Memory B cell (primary cell): ENCODE results near the gene HNF1B.

ENCODE experiments used
- ATAC-seq: fragments of 150-1000 bp; cut with Tn5 transposase; 2 replicates; pipeline ENCODE4 v1.10.0; 2021; ENCODE audit warnings: low read depth, mild to moderate bottlenecking, moderate library complexity
- DNase-seq, 2 donors: peaks; one replicate each; pipeline ENCODE4 v3.0.0; 2022; ENCODE audit warnings: low spot score in 2 of 2
- H3K27ac Mint-ChIP-seq: one replicate; pipeline ENCODE4 v1.8.0; 2022; ENCODE audit warnings: mild to moderate bottlenecking, moderate library complexity, mixed read lengths
- H3K27me3 Mint-ChIP-seq: one replicate; pipeline ENCODE4 v1.8.0; 2022; ENCODE audit warnings: mixed read lengths
- H3K36me3 Mint-ChIP-seq: one replicate; pipeline ENCODE4 v1.8.0; 2022; ENCODE audit warnings: mild to moderate bottlenecking, mixed read lengths
- H3K4me1 Mint-ChIP-seq: one replicate; pipeline ENCODE4 v1.8.0; 2022; ENCODE audit warnings: mixed read lengths
- H3K4me3 Mint-ChIP-seq: one replicate; pipeline ENCODE4 v1.8.0; 2022; ENCODE audit warnings: mild to moderate bottlenecking, moderate library complexity, mixed read lengths
- H3K9me3 Mint-ChIP-seq: one replicate; pipeline ENCODE4 v1.8.0; 2022; ENCODE audit warnings: mixed read lengths

The HNF1B gene

GRCh38 chr17:37737081-37737480 is 7.8 kb downstream of the HNF1B start:
- H3K4me3 Mint-ChIP-seq = no peak overlapping the region
- peaks cover under 1% of the 10 kb centered on the region for H3K4me1 Mint-ChIP-seq
- no peaks in the 10 kb centered on the region for H3K36me3 Mint-ChIP-seq
- no peaks in the 10 kb centered on the region for H3K9me3 Mint-ChIP-seq
- H3K27ac Mint-ChIP-seq = no peak overlapping the region
- H3K27me3 Mint-ChIP-seq = peaks cover 20% of the 10 kb centered on the region
- ATAC-seq (no peak), DNase-seq (no peak)

GRCh38 chr17:37736428-37736827 is 8.4 kb downstream of the HNF1B start:
- ATAC-seq = no peak

GRCh38 chr17:37735165-37735564 is 9.7 kb downstream of the HNF1B start:
- Mint-ChIP-seq H3K4me1 (no peaks in the 10 kb centered on the region), H3K27ac (no peak overlapping the region), H3K27me3 (peaks cover 16% of the 10 kb centered on the region), H3K36me3 (no peaks in the 10 kb centered on the region), H3K9me3 (no peaks in the 10 kb centered on the region), H3K4me3 (no peak overlapping the region)
- ATAC-seq = no peak
- no peak for DNase-seq

More at GRCh38 chr17:37736428-37736827, 8.4 kb downstream of the HNF1B start:
- peaks cover 20% of the 10 kb centered on the region for H3K27me3 Mint-ChIP-seq
- no peaks in the 10 kb centered on the region for H3K9me3 Mint-ChIP-seq
- no peak for DNase-seq
- no peak overlapping the region for H3K4me3 Mint-ChIP-seq
- H3K36me3 Mint-ChIP-seq = no peaks in the 10 kb centered on the region
- H3K4me1 Mint-ChIP-seq = no peaks in the 10 kb centered on the region
- no peak overlapping the region for H3K27ac Mint-ChIP-seq

- Mint-ChIP-seq H3K36me3 (no peaks in the 10 kb centered on the region), H3K27ac (no peak overlapping the region), H3K27me3 (peaks cover 5% of the 10 kb centered on the region), H3K9me3 (no peaks in the 10 kb centered on the region), H3K4me1 (no peaks in the 10 kb centered on the region), H3K4me3 (no peak overlapping the region)
- DNase-seq = no peak
- no peak for ATAC-seq
These were observed 12.5 kb downstream of the HNF1B start for GRCh38 chr17:37732316-37732715.

- H3K4me1 Mint-ChIP-seq = no peaks in the 10 kb centered on the region
- H3K27ac Mint-ChIP-seq = no peak overlapping the region
- ATAC-seq (no peak), DNase-seq (no peak)
- H3K36me3 Mint-ChIP-seq = no peaks in the 10 kb centered on the region
- no peak overlapping the region for H3K4me3 Mint-ChIP-seq
- H3K27me3 Mint-ChIP-seq = peaks cover 1% of the 10 kb centered on the region
- H3K9me3 Mint-ChIP-seq = no peaks in the 10 kb centered on the region
These were observed 13.8 kb downstream of the HNF1B start for GRCh38 chr17:37731056-37731455.

- Mint-ChIP-seq H3K4me1 (no peaks in the 10 kb centered on the region), H3K9me3 (no peaks in the 10 kb centered on the region), H3K4me3 (no peak overlapping the region), H3K27me3 (no peaks in the 10 kb centered on the region), H3K36me3 (no peaks in the 10 kb centered on the region), H3K27ac (no peak overlapping the region)
- ATAC-seq = no peak
- DNase-seq = no peak
These were observed 15.0 kb downstream of the HNF1B start for GRCh38 chr17:37729905-37730304.

- no peak for ATAC-seq
- no peak overlapping the region for H3K27ac Mint-ChIP-seq
- H3K36me3 Mint-ChIP-seq = no peaks in the 10 kb centered on the region
- H3K27me3 Mint-ChIP-seq = peaks cover 3% of the 10 kb centered on the region
- H3K4me1 Mint-ChIP-seq = no peaks in the 10 kb centered on the region
- no peak overlapping the region for H3K4me3 Mint-ChIP-seq
- no peak for DNase-seq
- H3K9me3 Mint-ChIP-seq = no peaks in the 10 kb centered on the region
These were observed 17.8 kb downstream of the HNF1B start for GRCh38 chr17:37726891-37727675.

- H3K36me3 Mint-ChIP-seq = no peaks in the 10 kb centered on the region
These were observed 18.6 kb downstream of the HNF1B start for GRCh38 chr17:37726248-37726647.

GRCh38 chr17:37725601-37726146 is 19.2 kb downstream of the HNF1B start:
- Mint-ChIP-seq H3K4me3 (no peak overlapping the region), H3K9me3 (no peaks in the 10 kb centered on the region), H3K27ac (no peak overlapping the region), H3K4me1 (no peaks in the 10 kb centered on the region), H3K27me3 (peaks cover 3% of the 10 kb centered on the region), H3K36me3 (no peaks in the 10 kb centered on the region)
- DNase-seq (no peak), ATAC-seq (no peak)

More at GRCh38 chr17:37726248-37726647, 18.6 kb downstream of the HNF1B start:
- Mint-ChIP-seq H3K9me3 (no peaks in the 10 kb centered on the region), H3K27ac (no peak overlapping the region), H3K4me3 (no peak overlapping the region), H3K4me1 (no peaks in the 10 kb centered on the region), H3K27me3 (peaks cover 3% of the 10 kb centered on the region)
- no peak for DNase-seq
- no peak for ATAC-seq

GRCh38 chr17:37725021-37725595 is 19.8 kb downstream of the HNF1B start:
- no peak for DNase-seq
- Mint-ChIP-seq H3K4me3 (no peak overlapping the region), H3K27me3 (peaks cover 3% of the 10 kb centered on the region), H3K36me3 (no peaks in the 10 kb centered on the region), H3K9me3 (no peaks in the 10 kb centered on the region), H3K27ac (no peak overlapping the region), H3K4me1 (no peaks in the 10 kb centered on the region)
- no peak for ATAC-seq

- Mint-ChIP-seq H3K4me3 (no peak overlapping the region), H3K27me3 (peaks cover 4% of the 10 kb centered on the region), H3K27ac (no peak overlapping the region), H3K36me3 (no peaks in the 10 kb centered on the region), H3K4me1 (no peaks in the 10 kb centered on the region), H3K9me3 (no peaks in the 10 kb centered on the region)
- ATAC-seq (no peak), DNase-seq (no peak)
These were observed 23.9 kb downstream of the HNF1B start for GRCh38 chr17:37720989-37721388.

GRCh38 chr17:37719866-37720265 is 25.0 kb downstream of the HNF1B start:
- peaks cover 7% of the 10 kb centered on the region for H3K27me3 Mint-ChIP-seq
- DNase-seq = no peak

GRCh38 chr17:37718324-37719048 is 26.4 kb downstream of the HNF1B start:
- Mint-ChIP-seq H3K27me3 (peaks cover 14% of the 10 kb centered on the region), H3K9me3 (no peaks in the 10 kb centered on the region), H3K36me3 (no peaks in the 10 kb centered on the region), H3K4me3 (no peak overlapping the region), H3K27ac (no peak overlapping the region), H3K4me1 (no peaks in the 10 kb centered on the region)
- DNase-seq = no peak
- no peak for ATAC-seq

More at GRCh38 chr17:37719866-37720265, 25.0 kb downstream of the HNF1B start:
- H3K27ac Mint-ChIP-seq = no peak overlapping the region
- H3K9me3 Mint-ChIP-seq = no peaks in the 10 kb centered on the region
- H3K4me1 Mint-ChIP-seq = no peaks in the 10 kb centered on the region
- ATAC-seq = no peak
- no peak overlapping the region for H3K4me3 Mint-ChIP-seq
- no peaks in the 10 kb centered on the region for H3K36me3 Mint-ChIP-seq

- H3K27me3 Mint-ChIP-seq = peaks cover 12% of the 10 kb centered on the region
- DNase-seq (no peak), ATAC-seq (no peak)
- no peaks in the 10 kb centered on the region for H3K36me3 Mint-ChIP-seq
- no peaks in the 10 kb centered on the region for H3K9me3 Mint-ChIP-seq
- H3K4me3 Mint-ChIP-seq = no peak overlapping the region
- no peak overlapping the region for H3K27ac Mint-ChIP-seq
- H3K4me1 Mint-ChIP-seq = no peaks in the 10 kb centered on the region
These were observed 27.1 kb downstream of the HNF1B start for GRCh38 chr17:37717627-37718323.
